ENCODE measurements around the gene MPHOSPH9.

DNA sequence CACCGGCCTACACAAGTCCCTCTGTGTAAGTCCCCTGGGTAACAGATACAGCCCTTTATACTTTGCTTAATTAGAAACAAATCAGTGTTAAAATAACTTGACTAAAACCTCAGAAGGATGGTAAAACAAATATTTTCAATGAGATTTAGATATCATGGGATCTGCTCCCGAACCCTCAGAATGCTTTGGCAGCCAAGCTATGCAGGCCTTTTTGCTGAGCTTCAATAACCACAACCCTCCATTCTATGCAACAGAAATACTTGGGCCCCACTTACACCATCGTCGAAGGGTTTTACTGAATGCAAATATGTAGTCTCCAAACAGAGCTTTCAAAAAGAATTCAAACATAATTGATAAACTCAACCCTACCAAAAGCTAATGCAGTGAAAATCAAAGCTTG is 52.8 kb downstream of the MPHOSPH9 start:
- TF ChIP-seq ARID2 (CRISPR knock-in tag; IDR thresholded peaks at IDR 0.05; ENCODE audit: borderline replicate concordance) (no peak), EZH2 (conservative IDR thresholded peaks at IDR 0.05; ENCODE audit: low read depth, low read length) (no peak), PHF5A (CRISPR knock-in tag; IDR thresholded peaks at IDR 0.05; ENCODE audit: low read depth, unreplicated experiment) (no peak), ZHX1 (CRISPR knock-in tag; IDR thresholded peaks at IDR 0.05; ENCODE audit: low read depth) (no peak), ISL2 (CRISPR knock-in tag; IDR thresholded peaks at IDR 0.05) (no peak), SMAD1 (CRISPR knock-in tag; IDR thresholded peaks at IDR 0.05; ENCODE audit: borderline replicate concordance, low read depth) (no peak), ZNF652 (CRISPR knock-in tag; IDR thresholded peaks at IDR 0.05; ENCODE audit: borderline replicate concordance, low read depth) (no peak), ZNF501 (CRISPR knock-in tag; IDR thresholded peaks at IDR 0.05) (no peak), SYNCRIP (IDR thresholded peaks at IDR 0.05; ENCODE audit: insufficient read depth, low read depth, low read length) (no peak)
- TF ChIP-seq, protein P1, sequence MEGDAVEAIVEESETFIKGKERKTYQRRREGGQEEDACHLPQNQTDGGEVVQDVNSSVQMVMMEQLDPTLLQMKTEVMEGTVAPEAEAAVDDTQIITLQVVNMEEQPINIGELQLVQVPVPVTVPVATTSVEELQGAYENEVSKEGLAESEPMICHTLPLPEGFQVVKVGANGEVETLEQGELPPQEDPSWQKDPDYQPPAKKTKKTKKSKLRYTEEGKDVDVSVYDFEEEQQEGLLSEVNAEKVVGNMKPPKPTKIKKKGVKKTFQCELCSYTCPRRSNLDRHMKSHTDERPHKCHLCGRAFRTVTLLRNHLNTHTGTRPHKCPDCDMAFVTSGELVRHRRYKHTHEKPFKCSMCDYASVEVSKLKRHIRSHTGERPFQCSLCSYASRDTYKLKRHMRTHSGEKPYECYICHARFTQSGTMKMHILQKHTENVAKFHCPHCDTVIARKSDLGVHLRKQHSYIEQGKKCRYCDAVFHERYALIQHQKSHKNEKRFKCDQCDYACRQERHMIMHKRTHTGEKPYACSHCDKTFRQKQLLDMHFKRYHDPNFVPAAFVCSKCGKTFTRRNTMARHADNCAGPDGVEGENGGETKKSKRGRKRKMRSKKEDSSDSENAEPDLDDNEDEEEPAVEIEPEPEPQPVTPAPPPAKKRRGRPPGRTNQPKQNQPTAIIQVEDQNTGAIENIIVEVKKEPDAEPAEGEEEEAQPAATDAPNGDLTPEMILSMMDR (CRISPR knock-in tag; IDR thresholded peaks at IDR 0.05) = no peak
- TF ChIP-seq, protein P2, sequence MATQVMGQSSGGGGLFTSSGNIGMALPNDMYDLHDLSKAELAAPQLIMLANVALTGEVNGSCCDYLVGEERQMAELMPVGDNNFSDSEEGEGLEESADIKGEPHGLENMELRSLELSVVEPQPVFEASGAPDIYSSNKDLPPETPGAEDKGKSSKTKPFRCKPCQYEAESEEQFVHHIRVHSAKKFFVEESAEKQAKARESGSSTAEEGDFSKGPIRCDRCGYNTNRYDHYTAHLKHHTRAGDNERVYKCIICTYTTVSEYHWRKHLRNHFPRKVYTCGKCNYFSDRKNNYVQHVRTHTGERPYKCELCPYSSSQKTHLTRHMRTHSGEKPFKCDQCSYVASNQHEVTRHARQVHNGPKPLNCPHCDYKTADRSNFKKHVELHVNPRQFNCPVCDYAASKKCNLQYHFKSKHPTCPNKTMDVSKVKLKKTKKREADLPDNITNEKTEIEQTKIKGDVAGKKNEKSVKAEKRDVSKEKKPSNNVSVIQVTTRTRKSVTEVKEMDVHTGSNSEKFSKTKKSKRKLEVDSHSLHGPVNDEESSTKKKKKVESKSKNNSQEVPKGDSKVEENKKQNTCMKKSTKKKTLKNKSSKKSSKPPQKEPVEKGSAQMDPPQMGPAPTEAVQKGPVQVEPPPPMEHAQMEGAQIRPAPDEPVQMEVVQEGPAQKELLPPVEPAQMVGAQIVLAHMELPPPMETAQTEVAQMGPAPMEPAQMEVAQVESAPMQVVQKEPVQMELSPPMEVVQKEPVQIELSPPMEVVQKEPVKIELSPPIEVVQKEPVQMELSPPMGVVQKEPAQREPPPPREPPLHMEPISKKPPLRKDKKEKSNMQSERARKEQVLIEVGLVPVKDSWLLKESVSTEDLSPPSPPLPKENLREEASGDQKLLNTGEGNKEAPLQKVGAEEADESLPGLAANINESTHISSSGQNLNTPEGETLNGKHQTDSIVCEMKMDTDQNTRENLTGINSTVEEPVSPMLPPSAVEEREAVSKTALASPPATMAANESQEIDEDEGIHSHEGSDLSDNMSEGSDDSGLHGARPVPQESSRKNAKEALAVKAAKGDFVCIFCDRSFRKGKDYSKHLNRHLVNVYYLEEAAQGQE (IDR thresholded peaks at IDR 0.05; ENCODE audit: borderline replicate concordance in 1 of 2, low read depth in 1 of 2, low read length in 2 of 2) = no peak
- TF ChIP-seq, protein P3, sequence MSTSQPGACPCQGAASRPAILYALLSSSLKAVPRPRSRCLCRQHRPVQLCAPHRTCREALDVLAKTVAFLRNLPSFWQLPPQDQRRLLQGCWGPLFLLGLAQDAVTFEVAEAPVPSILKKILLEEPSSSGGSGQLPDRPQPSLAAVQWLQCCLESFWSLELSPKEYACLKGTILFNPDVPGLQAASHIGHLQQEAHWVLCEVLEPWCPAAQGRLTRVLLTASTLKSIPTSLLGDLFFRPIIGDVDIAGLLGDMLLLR (CRISPR knock-in tag; IDR thresholded peaks at IDR 0.05) = no peak
